CD4-positive, alpha-beta T cell treated with Interleukin-6 at 100 ng/mL for 8 hours (primary cell): ENCODE results near the gene PDE4D.
"Not testable (repeated sequence)": the region's sequence is repeated elsewhere in the genome, so short reads cannot be mapped to it uniquely, and the experiment has no call there.

Experiments
- DNase-seq: peaks from one replicate; pipeline ENCODE4 v3.0.0-alpha.2; 2020; ENCODE audit warnings: mixed read lengths, low spot score

PDE4D gene

DNA sequence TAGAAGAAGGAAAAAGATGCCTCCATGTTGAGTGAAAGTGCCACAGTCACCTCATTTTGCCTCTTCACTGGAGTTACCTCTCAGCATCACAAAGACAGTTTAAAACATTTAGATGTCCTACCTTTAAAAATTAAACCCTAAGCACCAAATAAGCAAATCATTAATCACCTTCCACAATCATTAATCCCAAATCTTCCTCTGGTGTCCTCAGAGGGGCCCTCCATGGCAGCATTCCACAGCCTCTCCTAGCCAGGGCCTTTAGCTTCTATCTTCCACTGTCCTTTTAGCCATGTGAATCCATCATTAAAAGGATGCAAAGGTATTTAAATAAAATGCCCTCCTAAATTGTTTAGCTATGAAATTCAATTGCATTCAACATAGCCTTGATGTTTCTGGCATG, 310.8 kb downstream of the PDE4D start:
- DNase-seq = no peak

DNA sequence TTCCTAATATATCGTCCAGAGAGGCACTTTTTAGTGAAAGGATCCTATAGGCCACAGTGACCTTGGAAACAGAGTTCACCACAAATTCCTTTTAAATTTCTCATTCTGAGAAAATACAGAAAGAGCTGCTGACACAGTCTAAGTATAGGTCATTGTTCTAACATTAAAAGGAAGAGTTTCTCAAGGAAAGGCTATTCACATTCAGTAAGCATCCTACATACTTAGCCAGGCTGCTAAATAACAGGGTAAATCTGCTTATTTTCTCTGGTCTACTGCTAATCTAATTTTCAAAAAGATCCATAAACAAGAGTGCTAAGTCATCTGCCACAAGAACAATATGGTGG, 313.7 kb downstream of the PDE4D start:
- DNase-seq = no peak

DNA sequence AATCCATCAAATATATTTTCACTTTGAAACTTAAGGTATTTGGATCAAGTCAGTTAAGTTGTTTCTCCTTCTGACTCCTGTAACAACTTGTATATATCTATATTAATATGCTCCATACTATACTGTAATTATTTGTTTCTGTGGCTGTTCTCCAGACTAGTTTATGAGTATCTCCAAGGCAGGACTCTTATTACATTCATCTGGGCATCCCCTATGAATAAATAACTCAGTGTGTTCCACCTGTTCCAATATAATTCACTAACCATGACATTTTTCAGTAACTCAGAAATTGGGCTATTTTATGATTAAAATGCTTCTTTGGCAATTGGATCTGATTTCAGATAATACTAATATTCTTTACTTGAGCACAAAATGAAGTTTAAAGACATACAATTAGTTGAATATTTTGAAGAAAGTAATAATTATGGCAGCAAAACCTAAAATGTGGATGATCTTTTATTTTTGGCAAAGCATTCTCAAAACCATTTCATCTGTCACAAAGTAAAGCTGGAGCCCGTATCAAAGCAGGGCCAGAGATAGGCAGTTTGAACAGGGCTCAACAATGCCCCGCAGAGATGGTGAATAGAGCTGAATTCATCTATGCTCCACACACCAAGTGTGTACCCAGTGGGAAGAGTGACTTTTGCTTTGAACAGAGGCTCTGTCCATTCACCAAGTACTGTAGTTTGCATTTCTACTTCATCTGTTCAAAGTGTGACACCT, 314.3 kb downstream of the PDE4D start:
- DNase-seq = no peak

DNA sequence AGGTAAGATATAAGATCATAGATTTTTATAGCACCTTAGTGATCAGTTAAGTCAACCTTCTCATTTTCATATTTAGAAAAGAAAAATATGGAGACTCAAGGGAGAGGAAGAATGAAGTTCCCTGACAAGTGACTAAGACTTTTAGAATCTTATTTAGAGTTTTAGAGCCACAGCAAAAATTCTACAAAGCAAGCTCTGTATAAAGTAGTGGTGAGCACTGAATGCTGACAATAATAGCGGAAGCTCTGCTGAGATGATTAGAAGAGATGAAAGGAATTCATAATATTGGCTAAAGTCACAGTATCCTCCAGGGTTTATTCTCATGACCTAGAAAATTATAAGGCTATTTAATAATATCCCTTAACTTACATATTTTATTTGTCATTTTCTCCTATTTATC, 316.0 kb downstream of the PDE4D start:
- no peak for DNase-seq

DNA sequence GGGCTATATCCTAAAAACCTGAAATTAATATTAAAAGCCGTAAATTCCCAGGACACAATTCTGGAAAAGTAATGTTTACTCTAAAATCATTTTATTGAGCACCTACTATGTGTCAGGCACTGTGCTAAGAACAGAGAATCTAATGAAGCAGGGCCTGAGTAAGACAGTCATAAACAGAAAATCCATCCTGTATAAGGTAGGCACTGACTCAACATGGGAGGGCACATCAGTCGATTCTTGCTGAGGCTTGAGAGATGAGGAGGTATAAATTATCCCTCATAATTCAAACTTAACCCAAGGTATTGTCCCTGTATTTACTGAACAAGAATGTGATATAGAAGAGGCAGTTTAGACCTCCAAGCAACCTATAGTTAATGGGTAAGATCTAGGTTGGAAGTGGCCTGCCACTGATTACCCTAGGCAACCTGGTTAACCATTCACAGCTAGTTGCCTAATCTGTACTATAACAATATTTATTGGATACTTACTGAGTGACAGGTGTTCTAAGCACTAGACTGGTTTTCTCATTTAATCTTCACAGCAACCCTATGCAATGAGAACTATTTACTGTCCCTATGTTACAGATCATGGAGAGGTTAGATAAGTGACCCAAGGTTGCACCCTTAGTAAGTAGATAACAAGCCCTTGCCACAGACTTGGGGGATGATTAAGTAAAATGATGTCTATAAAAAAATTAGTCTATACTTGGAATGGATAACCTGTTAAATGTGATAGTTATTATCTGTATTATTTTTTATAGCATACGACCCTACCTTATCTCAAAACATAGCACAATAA, 317.7 kb downstream of the PDE4D start:
- DNase-seq = no peak

DNA sequence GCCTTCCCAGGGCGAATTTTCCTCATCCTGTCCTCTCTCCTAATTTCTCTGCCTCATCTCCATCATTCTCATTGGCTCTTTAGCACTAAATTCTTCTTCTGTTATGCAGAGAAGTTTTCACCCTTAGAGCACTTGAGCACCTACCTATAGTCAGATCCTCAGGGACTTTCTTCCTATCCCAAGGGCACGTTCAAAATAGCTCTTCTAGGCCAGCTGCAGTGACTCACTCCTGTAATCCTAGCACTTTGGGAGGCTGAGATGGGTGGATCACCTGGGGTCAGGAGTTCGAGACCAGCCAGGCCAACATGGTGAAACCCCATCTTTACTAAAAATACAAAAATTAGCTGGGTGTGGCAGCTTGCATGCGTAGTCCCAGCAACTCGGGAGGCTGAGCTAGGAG, 320.0 kb downstream of the PDE4D start:
- not testable (repeated sequence) for DNase-seq

DNA sequence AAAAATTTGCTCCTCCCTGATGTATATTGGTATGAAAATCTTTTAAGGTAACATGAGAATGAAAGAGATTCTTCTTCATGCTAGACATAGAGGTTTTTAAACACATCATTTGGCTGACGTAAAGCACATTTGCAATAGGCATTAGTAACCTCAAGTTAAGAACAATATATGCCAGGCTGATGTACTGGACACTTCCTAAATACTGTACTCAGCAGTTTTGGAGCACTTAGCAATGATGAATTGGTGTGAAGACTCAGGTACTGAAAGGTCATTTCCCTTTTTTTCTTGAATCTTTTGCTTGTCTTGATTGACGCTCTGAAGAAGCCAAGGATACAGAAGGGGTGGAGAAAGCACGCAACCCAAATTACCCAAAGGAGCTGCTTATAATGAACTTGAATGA, 322.5 kb downstream of the PDE4D start:
- DNase-seq = no peak

DNA sequence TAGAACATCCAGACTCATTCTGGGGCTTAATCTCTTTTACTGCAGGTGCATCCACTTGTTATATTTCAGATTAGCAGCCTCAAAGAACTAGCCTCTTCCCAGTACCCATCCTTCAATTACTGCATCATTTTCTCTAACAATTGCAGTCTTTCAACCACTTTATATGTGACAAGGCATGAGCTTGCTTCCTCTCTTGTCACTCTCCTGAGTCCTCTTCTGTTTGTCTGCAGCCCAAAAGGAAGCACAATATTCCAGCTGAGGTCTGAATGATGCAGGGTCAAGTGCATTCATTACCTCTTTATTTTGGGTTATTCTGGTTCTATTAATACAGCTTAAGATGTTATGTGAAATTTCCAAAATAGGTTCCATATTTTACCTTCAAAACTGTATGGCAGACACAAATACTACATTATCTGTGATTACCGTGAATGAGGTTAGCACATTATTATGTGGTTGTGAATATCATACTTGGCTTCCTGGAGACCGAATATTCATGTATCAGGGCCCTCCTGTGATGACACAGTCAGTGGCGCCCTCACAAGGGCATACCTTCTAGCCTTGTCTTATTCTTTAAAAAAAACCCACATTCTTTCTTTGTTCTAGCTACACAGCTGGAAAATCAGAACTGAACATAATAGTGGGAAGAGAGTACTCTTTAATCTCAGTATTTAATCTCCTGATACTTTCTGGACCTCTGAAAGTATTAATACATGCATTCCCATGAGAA, 323.8 kb downstream of the PDE4D start:
- no peak for DNase-seq

DNA sequence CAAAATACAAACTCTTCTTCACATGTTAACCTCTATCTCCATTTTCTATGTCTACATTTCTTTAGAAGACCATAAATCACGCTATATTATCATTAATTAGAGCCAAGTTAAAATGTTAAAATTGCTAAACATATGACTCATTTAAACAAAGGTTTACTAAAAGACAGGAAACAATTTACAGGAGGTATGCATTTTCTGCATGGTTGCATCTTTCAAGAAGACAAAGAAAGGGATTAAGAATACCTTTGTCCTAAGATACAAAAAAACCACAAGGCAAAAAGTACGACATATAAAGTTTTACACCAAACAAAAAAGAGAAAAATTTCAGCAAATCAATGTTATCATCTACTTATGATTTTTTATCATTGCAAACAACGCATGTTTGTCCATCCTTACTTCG, 324.4 kb downstream of the PDE4D start:
- no peak for DNase-seq

DNA sequence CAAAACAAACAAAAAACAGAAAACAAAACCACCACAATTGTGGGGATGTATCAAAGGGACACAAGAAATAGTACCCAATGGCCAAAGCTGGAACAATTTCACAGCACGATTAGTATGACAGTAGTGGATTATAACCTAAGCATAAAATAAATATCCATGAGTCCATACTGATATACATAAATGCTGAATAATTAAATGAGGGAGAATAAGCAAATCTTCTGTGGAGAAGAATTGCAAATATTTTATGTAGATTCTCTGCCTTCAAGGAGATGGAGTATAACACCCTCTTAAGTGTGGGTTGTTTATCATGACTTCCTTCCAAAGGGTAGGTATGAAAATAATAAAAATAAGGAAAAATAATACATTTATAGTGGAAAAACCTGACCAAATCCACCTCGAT, 325.4 kb downstream of the PDE4D start:
- no peak for DNase-seq

DNA sequence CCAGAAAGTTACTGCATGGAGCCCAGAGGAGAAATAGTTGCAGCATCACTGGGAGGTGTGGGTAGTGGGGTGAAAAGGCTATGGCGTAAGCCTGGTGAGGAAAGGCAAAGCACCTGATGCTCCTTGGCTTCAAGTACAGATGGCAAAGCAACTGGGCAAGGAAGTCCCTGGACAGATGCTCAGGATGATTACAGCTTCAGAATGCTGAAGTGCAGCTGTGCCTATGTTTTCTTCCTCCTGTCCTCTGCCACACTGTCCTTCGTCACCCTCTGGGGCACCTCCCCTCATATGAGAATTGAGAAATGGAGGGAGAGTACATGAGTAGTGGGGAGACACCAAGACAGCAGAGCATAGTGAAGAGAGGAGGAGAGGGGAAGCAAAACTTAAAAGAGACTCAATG, 328.0 kb downstream of the PDE4D start:
- DNase-seq = no peak

DNA sequence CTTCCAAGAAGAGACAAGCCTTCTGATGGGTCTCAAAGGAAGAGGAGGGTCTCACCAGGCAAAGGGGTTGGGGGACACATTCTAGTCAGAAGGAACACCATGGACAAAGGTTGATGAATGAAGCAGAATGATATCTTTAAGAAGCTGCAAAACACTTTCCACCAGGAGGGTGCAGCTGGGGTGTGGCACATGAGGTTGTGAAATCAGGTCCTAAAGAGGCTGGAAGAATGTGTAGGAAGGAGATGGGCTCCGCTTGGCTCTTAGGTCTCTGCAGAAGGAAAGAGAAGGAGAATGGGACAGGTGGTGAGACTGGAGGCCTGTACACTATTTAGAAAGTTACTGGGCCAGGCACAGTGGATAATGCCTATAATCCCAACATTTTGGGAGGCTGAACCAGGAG, 328.6 kb downstream of the PDE4D start:
- no peak for DNase-seq

DNA sequence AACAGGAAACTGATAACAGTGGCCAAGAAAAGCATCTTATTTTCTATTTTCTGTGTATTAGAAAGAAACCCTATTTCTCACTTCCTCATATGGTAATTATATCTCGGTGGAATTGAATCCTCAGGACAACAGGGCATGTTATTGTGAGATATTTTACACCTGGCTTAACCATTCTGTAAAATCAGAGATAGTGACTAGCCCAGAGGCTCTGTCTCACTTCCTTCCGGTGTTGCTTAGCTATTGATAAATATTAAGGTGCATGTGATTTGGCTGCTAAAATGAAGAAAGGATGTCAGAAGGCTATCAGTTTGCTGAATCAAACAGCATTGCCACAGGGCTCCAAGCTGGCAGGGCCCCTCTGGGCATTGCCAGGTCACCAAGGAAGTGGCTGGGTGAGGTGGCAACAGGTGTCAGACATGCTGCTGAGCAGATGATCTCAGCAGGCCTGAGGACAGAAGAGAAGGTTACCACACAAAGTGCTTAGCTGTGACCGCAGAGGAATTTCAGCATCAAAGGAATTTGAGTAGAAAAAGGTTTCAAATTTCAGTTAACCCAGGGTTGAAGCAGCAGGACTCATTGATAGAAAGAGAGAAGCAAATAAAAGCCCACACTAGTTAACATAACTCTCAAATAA, 330.7 kb downstream of the PDE4D start:
- DNase-seq = no peak

DNA sequence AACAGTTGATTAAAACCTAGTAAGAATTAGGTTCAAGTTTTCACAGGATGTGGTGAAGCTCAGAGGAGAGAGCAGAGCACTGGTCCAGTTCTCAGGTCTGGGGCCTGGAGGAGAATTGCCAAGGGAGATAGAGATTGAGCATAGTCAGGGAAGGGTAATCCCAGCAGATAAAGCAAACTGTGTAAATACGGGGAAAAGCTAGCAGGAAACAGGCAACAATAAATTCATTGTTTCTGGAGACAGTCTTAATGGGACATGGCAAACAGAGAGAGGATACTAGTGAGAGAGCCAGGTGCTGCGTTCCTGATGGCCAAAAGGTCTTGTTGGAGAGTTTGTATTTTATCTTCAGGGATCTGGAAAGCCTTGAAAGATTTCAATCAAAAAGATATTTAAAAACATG, 333.0 kb downstream of the PDE4D start:
- DNase-seq = no peak

DNA sequence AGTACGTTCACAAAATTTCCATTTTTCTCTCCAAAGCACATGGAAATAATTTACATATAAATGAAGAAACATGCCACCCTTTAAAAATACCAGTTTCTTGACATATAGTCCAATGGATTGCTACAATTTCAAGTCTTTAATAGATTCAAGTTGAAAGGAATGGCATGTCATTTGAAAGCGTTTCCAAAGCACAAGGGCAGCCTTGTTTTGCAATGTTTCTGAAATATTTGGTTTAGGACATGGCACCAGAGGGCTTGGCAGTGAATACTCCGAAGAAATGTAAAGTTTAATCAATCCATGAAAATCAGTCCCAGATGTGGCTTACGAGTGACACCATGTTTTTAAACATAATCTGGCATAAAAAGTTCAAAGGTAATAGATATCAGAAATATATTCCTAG, 333.7 kb downstream of the PDE4D start:
- no peak for DNase-seq

DNA sequence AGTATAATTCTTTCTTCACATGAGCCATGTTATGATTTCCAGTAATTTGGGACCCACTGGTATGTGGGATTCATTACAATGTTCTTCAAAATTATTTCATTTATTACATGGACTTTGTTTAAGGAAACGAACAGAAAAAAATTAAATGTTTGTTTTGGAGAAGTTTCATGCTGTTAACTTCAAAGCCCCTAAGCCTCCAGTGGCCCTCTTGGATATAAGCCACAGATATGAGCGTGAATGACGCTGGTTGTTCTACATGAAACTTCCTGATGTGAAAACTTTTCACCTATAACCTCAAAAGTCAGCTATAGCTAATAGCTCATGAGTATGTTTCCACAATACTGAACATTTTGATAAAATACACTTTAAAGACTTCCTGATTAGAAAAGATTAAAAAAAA, 334.2 kb downstream of the PDE4D start:
- no peak for DNase-seq

DNA sequence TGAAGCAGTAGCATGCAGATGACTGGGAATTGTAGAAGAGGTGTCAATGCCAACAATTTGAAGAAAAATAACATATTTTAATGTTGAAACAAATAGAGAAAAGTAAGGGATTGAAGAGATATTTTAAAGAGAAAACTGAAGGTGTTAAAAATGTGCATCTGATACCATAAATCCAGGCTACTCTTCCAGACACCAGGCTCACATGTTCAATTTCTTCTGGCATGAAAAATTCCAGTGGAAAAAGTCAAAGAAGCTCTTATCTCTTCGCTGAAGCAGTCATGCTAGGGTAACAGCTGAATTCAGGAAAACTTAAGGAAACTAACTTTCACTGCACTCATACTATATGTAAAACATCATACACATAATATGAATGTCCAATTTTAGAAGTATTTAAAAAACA, 335.0 kb downstream of the PDE4D start:
- DNase-seq = no peak

DNA sequence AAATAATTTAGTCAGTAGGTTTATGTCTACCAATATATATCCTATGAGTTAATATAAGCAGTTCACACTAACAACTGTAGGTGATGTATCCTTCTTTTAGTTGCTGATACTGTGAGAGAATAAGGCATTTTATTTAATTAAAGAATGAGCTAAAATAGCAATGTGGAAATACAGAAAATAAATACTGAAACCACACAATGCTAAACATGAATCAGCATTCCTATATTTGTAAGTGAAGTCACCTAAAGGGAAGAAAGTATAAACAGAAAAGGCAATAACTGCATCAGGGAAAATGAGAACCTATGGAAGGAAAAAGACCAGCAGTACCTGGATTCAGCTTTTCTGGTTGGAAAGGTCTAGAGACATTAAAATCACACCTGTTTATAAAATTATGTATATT, 336.0 kb downstream of the PDE4D start:
- DNase-seq = no peak

DNA sequence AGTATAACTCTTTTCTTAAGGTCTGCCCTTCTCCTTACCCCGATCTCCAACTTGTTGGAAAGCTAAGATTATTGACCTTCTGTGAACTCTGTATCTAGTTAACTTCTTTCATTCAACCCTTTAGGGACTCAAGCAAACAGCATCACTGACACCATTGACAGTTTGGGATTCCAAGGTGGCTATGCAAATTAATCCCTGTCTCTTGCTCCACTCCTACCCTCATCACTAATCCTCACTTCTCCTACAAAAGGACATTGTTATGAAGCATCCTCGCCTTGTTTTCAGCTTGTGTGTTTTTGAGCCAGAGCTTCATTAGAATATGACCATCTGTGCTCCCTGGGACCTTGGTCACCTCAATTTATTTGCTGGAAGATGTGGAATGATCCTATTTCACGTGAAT, 337.9 kb downstream of the PDE4D start:
- DNase-seq = no peak

DNA sequence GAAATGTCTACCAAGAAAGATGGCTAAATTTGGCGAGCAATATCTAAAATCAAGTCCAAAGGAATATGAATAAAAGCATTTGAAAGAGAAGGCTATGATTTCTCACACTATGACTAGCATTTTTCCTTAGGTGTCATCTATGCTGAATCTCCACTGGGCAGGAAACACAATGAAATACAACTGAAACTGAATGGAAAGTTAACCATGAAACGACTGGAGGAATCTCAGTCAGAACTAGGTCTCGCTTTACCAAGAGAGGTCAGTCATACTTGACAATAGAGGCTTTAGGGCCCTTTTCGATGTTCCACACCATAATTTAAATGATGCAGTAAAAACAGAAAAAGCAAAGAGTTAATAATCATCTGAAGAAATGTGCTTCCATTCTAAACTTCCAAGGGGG, 339.0 kb downstream of the PDE4D start:
- DNase-seq = no peak

DNA sequence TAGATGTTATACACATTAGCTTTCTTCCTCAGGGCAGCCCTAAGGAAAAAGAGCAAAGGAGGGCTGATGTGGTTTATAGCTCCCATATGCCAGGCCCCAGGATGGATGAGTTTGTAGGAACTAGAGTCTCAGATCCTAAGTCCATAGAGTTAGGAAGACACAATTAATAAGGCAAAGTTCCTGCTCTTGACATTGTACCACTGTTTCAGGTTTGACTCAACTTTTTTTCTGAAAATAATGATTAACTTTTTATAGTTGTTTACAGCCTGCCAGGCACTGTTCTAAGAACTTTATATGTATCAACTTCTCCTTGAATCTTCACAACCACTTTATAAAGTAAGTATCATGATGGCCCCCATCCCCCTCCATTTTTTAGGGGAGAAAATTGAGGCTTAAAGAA, 339.5 kb downstream of the PDE4D start:
- no peak for DNase-seq

DNA sequence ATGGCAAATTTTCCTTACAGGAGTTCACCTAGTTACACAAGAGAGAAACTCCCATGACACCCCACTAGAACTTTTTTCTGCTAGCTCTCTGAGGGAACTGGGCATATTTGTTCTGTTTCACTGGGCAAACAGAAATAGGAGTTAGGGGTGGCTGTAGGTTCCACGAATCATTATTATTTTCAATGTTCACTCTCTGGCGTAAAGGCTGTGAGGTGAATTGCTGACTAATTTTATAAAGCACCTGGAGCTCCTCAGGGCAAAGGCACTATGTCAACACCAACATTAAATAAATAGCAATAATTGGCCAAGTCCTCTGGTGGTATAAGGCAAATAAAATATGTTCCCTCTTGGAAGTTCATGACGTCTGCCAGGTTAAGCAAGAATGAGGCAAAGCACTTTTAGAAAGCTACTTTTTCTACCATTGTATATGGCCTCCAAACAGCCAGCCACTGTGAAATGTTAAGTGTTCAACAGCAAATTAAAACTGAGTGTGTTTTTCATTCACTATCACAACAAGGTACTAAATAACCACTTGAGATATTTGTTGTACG, 344.6 kb downstream of the PDE4D start:
- no peak for DNase-seq

DNA sequence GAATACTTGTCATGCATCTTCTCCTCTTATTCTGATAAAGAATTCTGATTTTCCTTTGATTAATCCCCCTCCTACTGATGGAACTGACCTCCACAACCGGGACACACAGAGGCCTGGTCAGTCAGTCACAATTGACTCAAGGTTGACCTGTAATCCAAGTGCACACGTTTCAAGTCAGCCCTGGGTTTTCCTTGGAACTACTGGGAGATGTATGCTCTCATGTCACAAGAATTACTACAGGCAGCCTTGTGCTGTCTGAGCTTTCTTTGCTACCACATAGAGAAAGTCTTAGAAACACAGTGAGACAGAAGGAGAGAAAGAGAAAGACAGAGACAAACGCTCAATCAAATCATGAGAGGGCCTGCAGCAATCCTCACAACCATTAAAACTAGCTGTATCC, 345.8 kb downstream of the PDE4D start:
- DNase-seq = no peak
